SK-N-SH (cell line): Measurements from ENCODE around the gene ATP8A2. TPM values are rescaled to one million over a fixed set of nuclear protein-coding genes. Genes with fewer than 3 reads are reported as not detected.

Experiments
- CTCF ChIA-PET: fragments of 300-600, 350-600 bp; formaldehyde crosslinking; extraction: SDS; loops from one replicate; lab custom pipeline; 2021; lab: Yijun Ruan, JAX
- POLR2A ChIA-PET: fragments of 350-600 bp; sonication (Branson Sonifier 250); formaldehyde crosslinking; extraction: SDS; loops from one replicate; lab custom pipeline; 2020; ENCODE audit warnings: antibody characterized with exemption, inconsistent platforms; lab: Yijun Ruan, JAX
- DNase-seq: peaks from one replicate; pipeline ENCODE4 v3.0.0; 2012
- H2AFZ ChIP-seq: fragments of 200-600 bp; sonication (generic); 2 replicates; pipeline ENCODE4 v1.8.1; 2016; ENCODE audit warnings: antibody characterized with exemption, mild to moderate bottlenecking, low read depth
- H3F3A ChIP-seq: fragments of 200-600 bp; sonication (generic); replicated peaks from 2 replicates; pipeline ENCODE3; 2016; ENCODE audit warnings: antibody characterized with exemption, mild to moderate bottlenecking; ENCODE audit not compliant: insufficient read depth
- H3K27ac ChIP-seq, 2 experiments: fragments of 200-500 bp in 1 of 2; fragments of 200-600 bp in 1 of 2; sonication (Bioruptor generic) in 1 of 2; sonication (generic), shearing (Covaris generic) in 1 of 2; 2 replicates each; pipeline versions ENCODE4 v1.5.1 to v1.6.1; 2014 to 2016; ENCODE audit warnings: low read depth in 2 of 2, inconsistent platforms in 1 of 2, low read length in 1 of 2, mild to moderate bottlenecking in 1 of 2, mixed read lengths in 1 of 2
- H3K27me3 ChIP-seq: fragments of 200-600 bp; sonication (generic), shearing (Covaris generic); 2 replicates; pipeline ENCODE4 v1.6.1; 2016; ENCODE audit warnings: mixed run types; ENCODE audit not compliant: insufficient read depth
- H3K36me3 ChIP-seq, 2 experiments: fragments of 200-500 bp in 1 of 2; fragments of 200-600 bp in 1 of 2; sonication (Bioruptor generic) in 1 of 2; sonication (generic) in 1 of 2; replicated peaks in 1 of 2; 2 replicates each; pipeline versions ENCODE3 to v1.5.1; 2014 to 2016; ENCODE audit warnings: low read length in 1 of 2, mild to moderate bottlenecking in 1 of 2; ENCODE audit not compliant: insufficient read depth in 2 of 2, control insufficient read depth in 1 of 2
- H3K4me1 ChIP-seq, 2 experiments: fragments of 200-500 bp in 1 of 2; fragments of 200-600 bp in 1 of 2; sonication (Bioruptor generic) in 1 of 2; sonication (generic), shearing (Covaris generic) in 1 of 2; 2 replicates each; pipeline versions ENCODE4 v1.5.1 to v1.6.1; 2014 to 2016; ENCODE audit warnings: low read depth in 1 of 2, low read length in 1 of 2, mixed run types in 1 of 2; ENCODE audit not compliant: insufficient read depth in 2 of 2, control insufficient read depth in 1 of 2
- H3K4me2 ChIP-seq: fragments of 200-600 bp; sonication (generic), shearing (Covaris generic); 2 replicates; pipeline ENCODE4 v1.6.1; 2017; ENCODE audit warnings: mixed run types
- H3K4me3 ChIP-seq, 2 experiments: fragments of 200-500 bp in 1 of 2; fragments of 200-600 bp in 1 of 2; sonication (Bioruptor generic) in 1 of 2; sonication (generic), shearing (Covaris generic) in 1 of 2; 2 replicates each; pipeline versions ENCODE4 v1.5.1 to v1.8.1; 2014 to 2016; ENCODE audit warnings: low read depth in 2 of 2, inconsistent platforms in 1 of 2, low read length in 1 of 2, mild to moderate bottlenecking in 1 of 2, mixed read lengths in 1 of 2, moderate library complexity in 1 of 2
- H3K79me2 ChIP-seq: fragments of 200-600 bp; sonication (generic); 2 replicates; pipeline ENCODE4 v1.8.1; 2017; ENCODE audit warnings: mild to moderate bottlenecking; ENCODE audit not compliant: insufficient read depth
- H3K9ac ChIP-seq: fragments of 200-600 bp; sonication (generic); 2 replicates; pipeline ENCODE4 v1.6.1; 2017; ENCODE audit warnings: mixed run types
- H3K9me2 ChIP-seq: fragments of 200-600 bp; sonication (generic); 2 replicates; pipeline ENCODE4 v1.6.1; 2017; ENCODE audit warnings: mixed run types
- H3K9me3 ChIP-seq: fragments of 200-600 bp; sonication (generic); 2 replicates; pipeline ENCODE4 v1.6.1; 2017; ENCODE audit warnings: mixed run types, mild to moderate bottlenecking, moderate library complexity
- H4K20me1 ChIP-seq: fragments of 200-600 bp; sonication (generic); 2 replicates; pipeline ENCODE4 v1.6.1; 2017; ENCODE audit warnings: mild to moderate bottlenecking, mixed run types; ENCODE audit not compliant: insufficient read depth
- ELF1 ChIP-seq: IDR thresholded peaks from 2 replicates; pipeline ENCODE4 v1.4.0; 2012
- EP300 ChIP-seq, 2 experiments: IDR thresholded peaks; 2 replicates each; pipeline versions ENCODE4 v1.4.0 to v1.6.1; 2012; ENCODE audit warnings: borderline replicate concordance in 1 of 2, low read depth in 1 of 2, low read length in 1 of 2
- EZH2phosphoT487 ChIP-seq: fragments of 200-600 bp; sonication (generic); IDR thresholded peaks from 2 replicates; pipeline ENCODE4 v1.6.1; 2017; ENCODE audit warnings: low read depth, mixed run types, mild to moderate bottlenecking, antibody characterized with exemption, moderate library complexity, borderline replicate concordance
- FOSL2 ChIP-seq: IDR thresholded peaks from 2 replicates; pipeline ENCODE4 v1.4.0; 2012; ENCODE audit warnings: low read depth, mild to moderate bottlenecking, moderate library complexity, borderline replicate concordance
- GATA2 ChIP-seq: sonication (generic); formaldehyde crosslinking; IDR thresholded peaks from 2 replicates; pipeline ENCODE4 v1.5.0; 2020; ENCODE audit warnings: mild to moderate bottlenecking, missing genetic modification reagents
- IRF3 ChIP-seq: fragments of 150-350 bp; IDR thresholded peaks from 2 replicates; pipeline ENCODE4 v1.6.1; 2016; ENCODE audit warnings: mild to moderate bottlenecking, low read depth, low read length
- JUND ChIP-seq: IDR thresholded peaks from 2 replicates; pipeline ENCODE4 v1.4.0; 2012
- MAX ChIP-seq: IDR thresholded peaks from 2 replicates; pipeline ENCODE4 v1.4.0; 2012; ENCODE audit warnings: low read depth
- MEF2A ChIP-seq: IDR thresholded peaks from 2 replicates; pipeline ENCODE4 v1.4.0; 2012; ENCODE audit warnings: low read depth, borderline replicate concordance
- MXI1 ChIP-seq: IDR thresholded peaks from 2 replicates; pipeline ENCODE4 v1.6.1; 2012; ENCODE audit warnings: mild to moderate bottlenecking, low read depth, low read length, improper control_type of control experiment
- NRF1 ChIP-seq: IDR thresholded peaks from 2 replicates; pipeline ENCODE4 v1.6.1; 2012; ENCODE audit warnings: low read depth, mild to moderate bottlenecking, low read length
- RCOR1 ChIP-seq: fragments of 150-350 bp; IDR thresholded peaks from 2 replicates; pipeline ENCODE4 v1.6.1; 2017; ENCODE audit warnings: antibody characterized with exemption, low read length
- RXRA ChIP-seq: IDR thresholded peaks from 2 replicates; pipeline ENCODE4 v1.4.0; 2012; ENCODE audit warnings: low read depth, mild to moderate bottlenecking, borderline replicate concordance
- SMC3 ChIP-seq: IDR thresholded peaks from 2 replicates; pipeline ENCODE4 v1.6.1; 2012; ENCODE audit warnings: low read depth, low read length, improper control_type of control experiment
- TAF1 ChIP-seq: IDR thresholded peaks from 2 replicates; pipeline ENCODE4 v1.6.1; 2012; ENCODE audit warnings: low read depth, mild to moderate bottlenecking, low read length, moderate library complexity, borderline replicate concordance
- USF1 ChIP-seq: IDR thresholded peaks from 2 replicates; pipeline ENCODE4 v1.4.0; 2012; ENCODE audit warnings: low read depth, borderline replicate concordance
- USF2 ChIP-seq: fragments of 150-350 bp; IDR thresholded peaks from 2 replicates; pipeline ENCODE4 v1.6.1; 2017; ENCODE audit warnings: antibody characterized with exemption, low read length, low read depth, borderline replicate concordance
- YY1 ChIP-seq: IDR thresholded peaks from 2 replicates; pipeline ENCODE4 v1.4.0; 2012; ENCODE audit warnings: low read depth, mild to moderate bottlenecking
- ZBTB33 ChIP-seq: IDR thresholded peaks from 2 replicates; pipeline ENCODE4 v1.4.0; 2012; ENCODE audit warnings: low read depth, borderline replicate concordance
- WGBS: methylation state at CpG from one replicate; pipeline ENCODE4 v1.1.6; 2017; ENCODE audit warnings: low lambda C conversion rate; 5-methylcytosine and 5-hydroxymethylcytosine counted together
- polyA plus RNA-seq, 3 experiments: library from polyadenylated mRNA; depleted of rRNA; stranded (reverse); fragments of >200 nt; gene quantifications; 2 replicates each; pipeline ENCODE4 v1.2.3, GENCODE V29; 2012

Gene ATP8A2
- polyA plus RNA-seq, 1 of the 3 experiments (the other 2 are of a cell fraction): 0.02 TPM

- Histone ChIP-seq H4K20me1 (no peaks in the 10 kb centered on the region), H3K79me2 (no peaks in the 10 kb centered on the region), H3F3A (no peaks in the 10 kb centered on the region), H3K9me3 (no peaks in the 10 kb centered on the region), H3K27me3 (no peaks in the 10 kb centered on the region), H3K36me3 (no peaks in the 10 kb centered on the region), H3K27ac (no peak overlapping the region), H3K4me3 (no peak overlapping the region), H2AFZ (no peak overlapping the region), H3K9me2 (no peaks in the 10 kb centered on the region), H3K4me1 (no peaks in the 10 kb centered on the region), H3K4me2 (no peak overlapping the region), H3K9ac (no peak overlapping the region)
- no peak for TF ChIP-seq YY1
- no peak for TF ChIP-seq NRF1
- no peak for TF ChIP-seq GATA2 (CRISPR knock-in tag)
- no peak for TF ChIP-seq SMC3
- TF ChIP-seq USF1: no peak
- no peak for TF ChIP-seq FOSL2
- no peak for TF ChIP-seq ZBTB33
- no peak for TF ChIP-seq USF2
- 35% methylated on average over 6 of the region's 6 CpGs for WGBS
- ChIA-PET CTCF (no interaction called here), POLR2A (no interaction called here)
- no peak for DNase-seq
These were observed 312.0 kb downstream of the ATP8A2 start for GRCh38 chr13:25683662-25684370.

- Histone ChIP-seq H3K79me2 (no peaks in the 10 kb centered on the region), H3K9me3 (no peaks in the 10 kb centered on the region), H3K4me1 (no peaks in the 10 kb centered on the region), H3F3A (no peaks in the 10 kb centered on the region), H3K4me3 (no peak overlapping the region), H2AFZ (no peak overlapping the region), H3K27me3 (no peaks in the 10 kb centered on the region), H4K20me1 (no peaks in the 10 kb centered on the region), H3K36me3 (no peaks in the 10 kb centered on the region), H3K27ac (no peak overlapping the region), H3K4me2 (no peak overlapping the region), H3K9me2 (no peaks in the 10 kb centered on the region), H3K9ac (no peak overlapping the region)
- CTCF ChIA-PET: no interaction called here
- 16% methylated on average over 4 of the region's 4 CpGs for WGBS
- TF ChIP-seq MAX: no peak
- no peak for TF ChIP-seq MEF2A
- no peak for TF ChIP-seq EZH2phosphoT487
- TF ChIP-seq SMC3: no peak
- TF ChIP-seq ELF1: no peak
- no peak for TF ChIP-seq TAF1
- no peak for TF ChIP-seq IRF3
- TF ChIP-seq RCOR1: no peak
- TF ChIP-seq RXRA: no peak
- TF ChIP-seq JUND: no peak
- TF ChIP-seq EP300 (IDR thresholded peaks at IDR 0.05; ENCODE audit: borderline replicate concordance in 1 of 2, low read depth in 1 of 2, low read length in 1 of 2): no peak
- no peak for TF ChIP-seq ZBTB33
- TF ChIP-seq MXI1: no peak
- DNase-seq: no peak
- POLR2A ChIA-PET: no interaction called here
These were observed 312.7 kb downstream of the ATP8A2 start for GRCh38 chr13:25684491-25684890.
